Parathyroid adenoma (tissue), 2 donors: ENCODE measurements around the gene SCN7A.
A peak's percentile ranks its signal among the peaks of the same experiment; 100 is the strongest.

Source experiments
- H2AFZ ChIP-seq: fragments of 300-600 bp; sonication (generic); one replicate; pipeline ENCODE4 v1.7.0; 2017; ENCODE audit warnings: antibody characterized with exemption, mild to moderate bottlenecking
- H3K27ac ChIP-seq: fragments of 300-600 bp; sonication (generic); one replicate; pipeline ENCODE4 v1.7.0; 2017
- H3K27me3 ChIP-seq: fragments of 300-600 bp; sonication (generic); one replicate; pipeline ENCODE4 v1.7.0; 2017; ENCODE audit warnings: low read length; ENCODE audit not compliant: control insufficient read depth, insufficient read depth
- H3K36me3 ChIP-seq: fragments of 300-600 bp; sonication (generic); one replicate; pipeline ENCODE4 v1.7.0; 2017; ENCODE audit warnings: low read length; ENCODE audit not compliant: control insufficient read depth, insufficient read depth
- H3K4me1 ChIP-seq: fragments of 300-600 bp; sonication (generic); one replicate; pipeline ENCODE4 v1.7.0; 2017; ENCODE audit warnings: control low read depth
- H3K4me2 ChIP-seq: fragments of 300-600 bp; sonication (generic); one replicate; pipeline ENCODE4 v1.7.0; 2017; ENCODE audit warnings: low read length
- H3K4me3 ChIP-seq: fragments of 300-600 bp; sonication (generic); one replicate; pipeline ENCODE4 v1.7.0; 2017; ENCODE audit warnings: low read depth, low read length
- H3K79me2 ChIP-seq: fragments of 300-600 bp; sonication (generic); one replicate; pipeline ENCODE4 v1.7.0; 2017; ENCODE audit warnings: control low read depth
- H3K9ac ChIP-seq: fragments of 300-600 bp; sonication (generic); one replicate; pipeline ENCODE4 v1.7.0; 2017; ENCODE audit warnings: mild to moderate bottlenecking
- H3K9me3 ChIP-seq: fragments of 300-600 bp; sonication (generic); one replicate; pipeline ENCODE4 v1.7.0; 2017; ENCODE audit warnings: low read length; ENCODE audit not compliant: control insufficient read depth
- TF ChIP-seq, protein P1 (sequence below): fragments of 300-600 bp; sonication (generic); IDR thresholded peaks from one replicate; pipeline ENCODE4 v1.7.0; 2017; ENCODE audit warnings: antibody characterized with exemption, mild to moderate bottlenecking
- donor health status: primary hyperparathyroidism.

The SCN7A gene

DNA sequence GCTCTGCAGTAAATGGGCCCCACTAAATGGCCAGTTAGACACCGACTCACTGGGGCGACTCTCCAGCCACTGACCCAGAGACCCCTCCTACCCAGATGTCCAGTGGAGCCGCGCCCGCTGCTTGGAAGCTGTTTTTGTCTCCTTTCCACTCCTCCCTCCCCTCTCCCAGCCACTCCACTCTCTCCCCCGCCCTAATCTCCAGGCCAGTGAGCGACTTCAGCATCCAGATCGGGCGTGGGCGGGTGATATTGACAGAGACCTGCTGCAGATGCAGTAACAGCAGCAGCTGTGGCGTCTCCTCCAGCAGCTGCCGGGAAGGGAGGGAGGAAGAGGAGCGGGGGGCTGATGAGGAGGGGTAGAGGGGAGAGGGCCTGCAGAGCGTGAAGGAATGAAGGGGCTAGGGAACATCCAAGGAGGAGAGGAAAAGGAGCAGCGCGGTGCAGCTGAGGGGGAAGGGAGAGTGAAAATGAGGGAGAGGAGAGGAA is at the start of gene SCN7A:
Gene SCN7A, minus strand, starts transcription at position 110 of the 485 bp plus-strand sequence. CDS start 16,553 bp downstream, outside the sequence.
- Histone ChIP-seq H2AFZ (no peak within 1 kb of the TSS), H3K9ac (no peak within 1 kb of the TSS), H3K27ac (no peak within 1 kb of the TSS), H3K27me3 (no peaks in the 10 kb centered on the region), H3K9me3 (no peaks in the 10 kb centered on the region), H3K4me1 (no peaks in the 10 kb centered on the region), H3K4me2 (no peak within 1 kb of the TSS), H3K79me2 (no peaks in the 10 kb centered on the region), H3K4me3 (no peak within 1 kb of the TSS), H3K36me3 (no peaks in the 10 kb centered on the region)
- TF ChIP-seq, protein P1, sequence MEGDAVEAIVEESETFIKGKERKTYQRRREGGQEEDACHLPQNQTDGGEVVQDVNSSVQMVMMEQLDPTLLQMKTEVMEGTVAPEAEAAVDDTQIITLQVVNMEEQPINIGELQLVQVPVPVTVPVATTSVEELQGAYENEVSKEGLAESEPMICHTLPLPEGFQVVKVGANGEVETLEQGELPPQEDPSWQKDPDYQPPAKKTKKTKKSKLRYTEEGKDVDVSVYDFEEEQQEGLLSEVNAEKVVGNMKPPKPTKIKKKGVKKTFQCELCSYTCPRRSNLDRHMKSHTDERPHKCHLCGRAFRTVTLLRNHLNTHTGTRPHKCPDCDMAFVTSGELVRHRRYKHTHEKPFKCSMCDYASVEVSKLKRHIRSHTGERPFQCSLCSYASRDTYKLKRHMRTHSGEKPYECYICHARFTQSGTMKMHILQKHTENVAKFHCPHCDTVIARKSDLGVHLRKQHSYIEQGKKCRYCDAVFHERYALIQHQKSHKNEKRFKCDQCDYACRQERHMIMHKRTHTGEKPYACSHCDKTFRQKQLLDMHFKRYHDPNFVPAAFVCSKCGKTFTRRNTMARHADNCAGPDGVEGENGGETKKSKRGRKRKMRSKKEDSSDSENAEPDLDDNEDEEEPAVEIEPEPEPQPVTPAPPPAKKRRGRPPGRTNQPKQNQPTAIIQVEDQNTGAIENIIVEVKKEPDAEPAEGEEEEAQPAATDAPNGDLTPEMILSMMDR: no peak

DNA sequence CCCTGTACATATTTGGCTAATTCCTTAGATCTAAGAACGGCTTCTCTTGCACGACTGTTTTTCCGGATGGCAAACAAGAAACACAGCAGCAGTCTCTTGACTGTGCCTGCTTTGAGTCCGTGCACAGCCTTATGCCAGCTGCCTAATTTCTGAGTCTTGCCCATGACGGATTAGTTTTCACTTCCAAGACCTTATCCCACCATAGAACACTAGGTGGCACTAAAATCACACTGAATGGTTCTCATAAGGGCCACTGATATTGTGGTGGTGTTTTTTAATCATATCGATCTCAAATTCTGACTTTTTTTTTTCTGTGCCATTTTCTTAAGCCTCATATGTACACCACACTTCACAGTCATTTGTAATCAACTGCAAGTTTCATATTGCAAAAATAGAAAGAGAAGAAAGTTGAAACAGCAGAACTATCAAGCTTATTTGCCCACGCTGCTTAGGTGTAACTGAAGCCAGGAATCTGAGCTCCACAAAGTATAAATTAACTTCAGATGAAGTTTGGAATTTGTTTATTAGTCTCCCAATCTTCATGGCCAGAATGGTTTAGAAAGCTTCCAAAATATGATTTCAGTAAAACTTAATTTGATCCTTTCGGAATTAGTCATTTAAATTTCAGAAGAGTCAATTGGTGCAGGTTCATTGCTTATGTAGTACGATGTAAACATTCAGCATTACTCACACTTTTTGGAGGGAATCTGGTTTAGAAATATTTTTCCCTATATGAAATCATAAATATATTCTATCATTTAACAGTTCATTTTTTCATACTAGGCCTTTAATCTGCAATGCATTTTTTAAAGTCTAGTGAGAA is 45.5 kb upstream of the SCN7A start:
- no peaks in the 10 kb centered on the region for H3K9me3 ChIP-seq
- H2AFZ ChIP-seq: no peak overlapping the region
- H3K27ac ChIP-seq: no peak overlapping the region
- H3K4me3 ChIP-seq: no peak overlapping the region
- H3K4me1 ChIP-seq: no peaks in the 10 kb centered on the region
- H3K27me3 ChIP-seq: no peaks in the 10 kb centered on the region
- TF ChIP-seq, protein P1: peak; percentile 55
- no peaks in the 10 kb centered on the region for H3K36me3 ChIP-seq
- no peak overlapping the region for H3K4me2 ChIP-seq
- H3K9ac ChIP-seq: no peak overlapping the region
- no peaks in the 10 kb centered on the region for H3K79me2 ChIP-seq

DNA sequence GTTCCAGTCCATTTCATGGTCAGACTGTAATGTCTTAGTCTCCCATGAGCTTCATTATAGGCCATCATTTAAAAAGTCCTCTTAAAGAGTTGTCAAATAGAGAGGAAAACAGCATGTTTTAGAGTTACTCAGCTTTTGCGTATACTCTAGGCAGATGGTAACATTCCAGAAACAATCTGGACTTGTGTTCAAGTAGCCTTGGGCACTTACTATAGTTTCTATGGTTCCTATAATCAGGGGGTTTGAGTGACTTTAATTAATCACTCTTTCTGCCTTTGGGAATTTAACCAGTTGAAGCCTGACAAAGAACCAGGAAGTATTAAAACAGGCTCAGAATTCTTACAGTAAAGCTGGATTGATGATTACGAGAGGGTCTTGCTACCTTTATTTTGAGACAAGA is 42.1 kb upstream of the SCN7A start:
- Histone ChIP-seq H3K9me3 (no peaks in the 10 kb centered on the region), H3K4me3 (no peak overlapping the region), H3K36me3 (no peaks in the 10 kb centered on the region), H3K79me2 (no peaks in the 10 kb centered on the region), H3K4me2 (no peak overlapping the region), H3K27me3 (no peaks in the 10 kb centered on the region), H2AFZ (no peak overlapping the region), H3K27ac (no peak overlapping the region), H3K4me1 (no peaks in the 10 kb centered on the region), H3K9ac (no peak overlapping the region)
- TF ChIP-seq, protein P1: no peak

DNA sequence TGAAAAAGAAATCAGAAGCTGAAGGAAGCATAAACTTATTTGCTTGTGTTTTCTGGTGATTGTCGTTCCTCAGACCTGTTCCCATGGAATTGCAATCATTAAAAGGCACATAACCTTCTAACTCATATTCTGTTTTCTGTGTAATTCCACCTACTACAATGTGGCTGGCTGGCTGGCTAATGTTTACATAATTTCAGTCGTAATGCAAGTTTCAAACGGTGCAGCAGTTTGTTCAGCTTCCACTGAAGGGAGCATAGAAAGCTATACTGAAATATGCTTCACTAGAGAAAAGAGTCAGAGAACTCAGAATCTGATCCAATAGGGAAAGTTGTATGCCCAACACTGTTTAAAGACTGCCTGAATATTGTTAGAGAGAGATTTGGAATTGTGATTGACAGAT is 27.1 kb upstream of the SCN7A start:
- Histone ChIP-seq H2AFZ (no peak overlapping the region), H3K4me1 (no peaks in the 10 kb centered on the region), H3K9me3 (no peaks in the 10 kb centered on the region), H3K4me3 (no peak overlapping the region), H3K36me3 (no peaks in the 10 kb centered on the region), H3K9ac (no peak overlapping the region), H3K79me2 (no peaks in the 10 kb centered on the region), H3K27ac (no peak overlapping the region), H3K4me2 (no peak overlapping the region), H3K27me3 (no peaks in the 10 kb centered on the region)
- TF ChIP-seq, protein P1: no peak

DNA sequence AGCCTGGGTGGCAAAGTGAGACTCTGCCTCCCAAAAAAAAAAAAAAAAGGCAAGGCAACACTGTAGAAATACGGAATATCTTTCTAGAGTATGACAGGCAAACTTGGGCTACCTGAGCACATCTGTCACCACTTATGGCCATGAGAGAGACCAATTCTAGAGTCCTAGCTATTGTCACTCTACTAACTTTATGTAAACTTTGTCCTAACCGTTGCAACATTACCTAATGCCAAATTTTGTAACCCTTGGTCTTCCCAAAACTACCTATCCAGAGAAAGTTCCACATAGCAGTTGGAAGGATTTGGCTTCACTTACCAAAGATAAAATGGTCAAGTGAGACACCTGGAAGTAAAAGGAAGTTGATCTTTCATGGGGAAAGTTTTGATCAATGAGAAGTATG is 26.6 kb upstream of the SCN7A start:
- Histone ChIP-seq H3K27ac (no peak overlapping the region), H3K4me3 (no peak overlapping the region), H3K9ac (no peak overlapping the region), H3K4me1 (no peaks in the 10 kb centered on the region), H3K4me2 (no peak overlapping the region), H2AFZ (no peak overlapping the region), H3K27me3 (no peaks in the 10 kb centered on the region), H3K79me2 (no peaks in the 10 kb centered on the region), H3K36me3 (no peaks in the 10 kb centered on the region), H3K9me3 (no peaks in the 10 kb centered on the region)
- TF ChIP-seq, protein P1: no peak
